Fibroblast of skin of right quadriceps (primary cell): Measurements from ENCODE around the gene PLPP4.

ENCODE experiments used
- DNase-seq: peaks from one replicate; pipeline ENCODE4 v3.0.0-alpha.2; 2013

The PLPP4 gene

GRCh38 chr10:120614680-120615079 lies 157.7 kb downstream of the PLPP4 start:
- no peak for DNase-seq

- no peak for DNase-seq
Measured at GRCh38 chr10:120616311-120616911, 159.4 kb downstream of the PLPP4 start.

GRCh38 chr10:120628197-120628596 lies 171.2 kb downstream of the PLPP4 start:
- DNase-seq = no peak

GRCh38 chr10:120630266-120630665 lies 173.2 kb downstream of the PLPP4 start:
- DNase-seq = no peak

- DNase-seq = no peak
Measured at GRCh38 chr10:120632047-120632446, 175.0 kb downstream of the PLPP4 start.

GRCh38 chr10:120632942-120633341 lies 175.9 kb downstream of the PLPP4 start:
- no peak for DNase-seq

- no peak for DNase-seq
Measured at GRCh38 chr10:120634659-120635058, 177.6 kb downstream of the PLPP4 start.
